HepG2 (cell line): ENCODE data around the gene RGL1. TPM values are rescaled to one million over a fixed set of nuclear protein-coding genes. Genes with fewer than 3 reads are reported as not detected.

Source experiments
- ATAC-seq: fragments of 200-7000 bp; cut with Tn5 transposase; 3 replicates; pipeline ENCODE4 v1.9.1; 2020; ENCODE audit warnings: mild to moderate bottlenecking, moderate library complexity
- BruUV-seq: library from RNA; stranded (reverse); fragments of 400-500 nt; replicated peaks from 2 replicates; lab custom pipeline; 2021; lab: Mats Ljungman, UMichigan
- CTCF ChIA-PET: fragments of 300-600 bp; formaldehyde crosslinking; extraction: SDS; loops from one replicate; lab custom pipeline; 2021; ENCODE audit warnings: low total read pairs, inconsistent platforms, low intra/inter-chr PET ratio; lab: Yijun Ruan, JAX
- POLR2A ChIA-PET: fragments of 350-600 bp; sonication (Branson Sonifier 250); formaldehyde crosslinking; loops from one replicate; lab custom pipeline; 2020; ENCODE audit warnings: antibody characterized with exemption, inconsistent platforms; lab: Yijun Ruan, JAX
- DNase-seq: peaks from one replicate; pipeline ENCODE4 v3.0.0-alpha.2; 2015; ENCODE audit warnings: low spot score
- FAIRE-seq: peaks from 3 replicates; lab custom pipeline; 2011; peaks lifted over from hg19 to GRCh38; lab: Jason Lieb, UNC
- H2AFZ ChIP-seq: one replicate; pipeline ENCODE4 v1.6.1; 2011; ENCODE audit warnings: low read length, inconsistent platforms
- H3K27ac ChIP-seq: fragments of 300-600 bp; 3 replicates; pipeline ENCODE4 v1.8.0; 2011; ENCODE audit warnings: mixed run types, mild to moderate bottlenecking, mixed read lengths, low read length, inconsistent platforms; ENCODE audit not compliant: insufficient read depth; ENCODE audit errors: extremely low read length
- H3K27me3 ChIP-seq, 2 experiments: fragments of 200-600 bp in 1 of 2; 2 replicates in 1 of 2; 3 replicates in 1 of 2; pipeline versions ENCODE4 v1.6.0 to v1.8.0; 2011; ENCODE audit warnings: low read length in 2 of 2, mild to moderate bottlenecking in 2 of 2, moderate library complexity in 2 of 2, inconsistent platforms in 1 of 2; ENCODE audit not compliant: insufficient read depth in 2 of 2, control insufficient read depth in 1 of 2
- H3K36me3 ChIP-seq, 2 experiments: fragments of 200-600 bp in 1 of 2; replicated peaks in 1 of 2; 2 replicates in 1 of 2; 3 replicates in 1 of 2; pipeline versions ENCODE4 v1.5.1 to v1.8.0; 2011; ENCODE audit warnings: low read length in 2 of 2, inconsistent platforms in 1 of 2; ENCODE audit not compliant: insufficient read depth in 2 of 2, control insufficient read depth in 1 of 2
- H3K4me1 ChIP-seq: 2 replicates; pipeline ENCODE4 v1.5.1; 2012; ENCODE audit warnings: low read length, inconsistent platforms; ENCODE audit not compliant: insufficient read depth
- H3K4me2 ChIP-seq: 2 replicates; pipeline ENCODE4 v1.6.0; 2011; ENCODE audit warnings: low read depth, low read length, inconsistent platforms
- H3K4me3 ChIP-seq, 3 experiments: fragments of 200-600 bp in 1 of 3; sonication (generic), shearing (Covaris generic) in 1 of 3; replicated peaks in 1 of 3; 2 replicates each; pipeline ENCODE4 v1.5.1; 2011 to 2016; ENCODE audit warnings: low read length in 3 of 3, inconsistent platforms in 2 of 3, low read depth in 2 of 3, mild to moderate bottlenecking in 2 of 3, control low read depth in 1 of 3, mixed read lengths in 1 of 3; ENCODE audit not compliant: insufficient read depth in 1 of 3
- H3K79me2 ChIP-seq: one replicate; pipeline ENCODE4 v1.6.1; 2011; ENCODE audit warnings: low read length, inconsistent platforms; ENCODE audit not compliant: insufficient read depth
- H3K9ac ChIP-seq: 2 replicates; pipeline ENCODE4 v1.6.0; 2011; ENCODE audit warnings: mild to moderate bottlenecking, low read depth, low read length, inconsistent platforms; ENCODE audit not compliant: insufficient read depth
- H3K9me3 ChIP-seq: 2 replicates; pipeline ENCODE4 v1.5.1; 2012; ENCODE audit warnings: mild to moderate bottlenecking, low read length
- H4K20me1 ChIP-seq: 2 replicates; pipeline ENCODE4 v1.6.0; 2011; ENCODE audit warnings: inconsistent platforms, mild to moderate bottlenecking, low read length, moderate library complexity; ENCODE audit not compliant: insufficient read depth
- AKNA ChIP-seq: sonication (generic); formaldehyde crosslinking; IDR thresholded peaks from 2 replicates; pipeline ENCODE4 v1.4.0; 2020; ENCODE audit warnings: missing genetic modification reagents, borderline replicate concordance
- BRD4 ChIP-seq: sonication (generic); formaldehyde crosslinking; IDR thresholded peaks from 2 replicates; pipeline ENCODE4 v1.4.0; 2020; ENCODE audit warnings: missing genetic modification reagents
- DNMT3B ChIP-seq: conservative IDR thresholded peaks from 2 replicates; pipeline ENCODE4 v1.6.1; 2016; ENCODE audit warnings: missing biosample characterization, control low read depth
- KMT2B ChIP-seq: IDR thresholded peaks from 2 replicates; pipeline ENCODE4 v1.6.1; 2016; ENCODE audit warnings: missing genetic modification reagents, missing compliant biosample characterization
- MBD4 ChIP-seq: IDR thresholded peaks from 2 replicates; pipeline ENCODE4 v1.6.1; 2012; ENCODE audit warnings: low read length, inconsistent platforms, borderline replicate concordance
- PCBP2 ChIP-seq: fragments of 200-400 bp; formaldehyde crosslinking; optimal IDR thresholded peaks from 2 replicates; pipeline ENCODE3; 2018; ENCODE audit warnings: low read length, low read depth; ENCODE audit not compliant: poor library complexity, severe bottlenecking
- SMARCC2 ChIP-seq: fragments of 450-650 bp; IDR thresholded peaks from 2 replicates; pipeline ENCODE4 v1.6.1; 2017; ENCODE audit warnings: antibody characterized with exemption, mild to moderate bottlenecking
- TAF1 ChIP-seq: sonication (generic); formaldehyde crosslinking; IDR thresholded peaks from 2 replicates; pipeline ENCODE4 v1.4.0; 2020; ENCODE audit warnings: missing genetic modification reagents
- TFE3 ChIP-seq: IDR thresholded peaks from 2 replicates; pipeline ENCODE4 v1.6.1; 2016
- ZMAT5 ChIP-seq: sonication (generic); formaldehyde crosslinking; IDR thresholded peaks from 2 replicates; pipeline ENCODE4 v1.5.0; 2020; ENCODE audit warnings: mild to moderate bottlenecking, low read depth, missing genetic modification reagents, borderline replicate concordance
- ZNF24 ChIP-seq: fragments of 450-650 bp; IDR thresholded peaks from 2 replicates; pipeline ENCODE4 v1.6.1; 2017; ENCODE audit warnings: antibody characterized with exemption, mild to moderate bottlenecking
- ZNF350 ChIP-seq: sonication (generic); formaldehyde crosslinking; IDR thresholded peaks from 2 replicates; pipeline ENCODE4 v1.4.0; 2020; ENCODE audit warnings: mild to moderate bottlenecking, low read depth, missing genetic modification reagents, borderline replicate concordance
- ZNF549 ChIP-seq: sonication (generic); formaldehyde crosslinking; IDR thresholded peaks from 2 replicates; pipeline ENCODE4 v1.5.0; 2020; ENCODE audit warnings: missing genetic modification reagents
- ZNF558 ChIP-seq: sonication (generic); formaldehyde crosslinking; IDR thresholded peaks from 2 replicates; pipeline ENCODE4 v1.9.0; 2022; ENCODE audit warnings: mild to moderate bottlenecking, missing genetic modification reagents, borderline replicate concordance
- ZNF761 ChIP-seq: sonication (generic); formaldehyde crosslinking; conservative IDR thresholded peaks from 2 replicates; pipeline ENCODE4 v1.4.0; 2020; ENCODE audit warnings: mild to moderate bottlenecking, missing genetic modification reagents
- WGBS: methylation state at CpG from one replicate; pipeline ENCODE4 v1.1.6; 2017; ENCODE audit warnings: low lambda C conversion rate; 5-methylcytosine and 5-hydroxymethylcytosine counted together
- in situ Hi-C: cut with HindIII; loops from 2 replicates; pipeline ENCODE4 v1.10.0; 2017; ENCODE audit warnings: low pct_unique_long_range_greater_than_20kb; ENCODE audit not compliant: extremely low pct_ligation_motif_present
- intact Hi-C: fragments of 100-400 bp; cut with micrococcal nuclease; formaldehyde crosslinking; loops from one replicate; pipeline ENCODE4 v1.10.0; 2022; ENCODE audit not compliant: unreplicated experiment
- polyA plus RNA-seq, 8 experiments: library from polyadenylated mRNA; depleted of rRNA in 3 of 8; stranded (reverse) in 7 of 8; unstranded in 1 of 8; fragments of >200 nt; fragmentation: Illumina TruSeq in 4 of 8; extraction: Trizol in 4 of 8; gene quantifications; 2 replicates each; pipeline versions ENCODE4 v1.2.1 to v1.2.3, GENCODE V29; 2011 to 2016; ENCODE audit warnings: low read depth in 4 of 8, missing spikeins in 1 of 8, mixed read lengths in 1 of 8; ENCODE audit not compliant: insufficient read depth in 1 of 8
- total RNA-seq, 5 experiments: library from RNA; depleted of rRNA; stranded (reverse); fragments of >200 nt; fragmentation: Illumina TruSeq; extraction: Trizol; gene quantifications; 2 replicates each; pipeline ENCODE4 v1.2.3, GENCODE V29; 2016; ENCODE audit warnings: low read depth in 1 of 5

RGL1 gene
- total and polyA plus RNA-seq, 2 of the 13 experiments (the other 11 are each of a cell fraction or from before 2014, with no cell fraction given) = 3.5 to 4.7 TPM

GRCh38 chr1:183824291-183824690 lies 19.4 kb downstream of the RGL1 start:
- Histone ChIP-seq H3K79me2 (no peaks in the 10 kb centered on the region), H3K27ac (no peak overlapping the region), H3K36me3 (no peaks in the 10 kb centered on the region), H3K9ac (no peak overlapping the region), H4K20me1 (no peaks in the 10 kb centered on the region), H3K9me3 (no peaks in the 10 kb centered on the region), H3K4me1 (0 out of 2 replicates have a peak, but pooled peaks cover 13% of the 10 kb centered on the region), H2AFZ (no peak overlapping the region), H3K4me3 (no peak overlapping the region), H3K4me2 (no peak overlapping the region), H3K27me3 (no peaks in the 10 kb centered on the region)
- POLR2A ChIA-PET = no interaction called here
- in situ Hi-C loops (no loop called here), intact Hi-C loops (no loop called here)
- no peak for ATAC-seq
- DNase-seq = no peak
- FAIRE-seq = no peak
- TF ChIP-seq ZMAT5 = no peak
- no peak for TF ChIP-seq ZNF24
- TF ChIP-seq PCBP2 = no peak
- no peak for TF ChIP-seq ZNF350 (CRISPR knock-in tag)
- TF ChIP-seq ZNF761 (CRISPR knock-in tag) = no peak
- no peak for TF ChIP-seq ZNF549 (CRISPR knock-in tag)
- no peak for TF ChIP-seq MBD4
- TF ChIP-seq TFE3 = no peak
- TF ChIP-seq DNMT3B (CRISPR knock-in tag) = no peak
- TF ChIP-seq ZNF558 (CRISPR knock-in tag) = no peak
- no peak for TF ChIP-seq KMT2B
- no peak for TF ChIP-seq TAF1 (CRISPR knock-in tag)
- TF ChIP-seq BRD4 (CRISPR knock-in tag) = no peak
- no peak for TF ChIP-seq SMARCC2
- TF ChIP-seq AKNA (CRISPR knock-in tag) = no peak
- CTCF ChIA-PET = no interaction called here
- WGBS = 100% methylated on average over 1 of the region's 1 CpG
- BruUV-seq = no TSS peak
